UCSD-AML1 (cell line): Measurements from ENCODE around the gene PARD3.

ENCODE experiments used
- DNase-seq: peaks from one replicate; lab custom pipeline; 2025; ENCODE audit not compliant: unreplicated experiment; lab: John Stamatoyannopoulos, UW

Gene PARD3

DNA sequence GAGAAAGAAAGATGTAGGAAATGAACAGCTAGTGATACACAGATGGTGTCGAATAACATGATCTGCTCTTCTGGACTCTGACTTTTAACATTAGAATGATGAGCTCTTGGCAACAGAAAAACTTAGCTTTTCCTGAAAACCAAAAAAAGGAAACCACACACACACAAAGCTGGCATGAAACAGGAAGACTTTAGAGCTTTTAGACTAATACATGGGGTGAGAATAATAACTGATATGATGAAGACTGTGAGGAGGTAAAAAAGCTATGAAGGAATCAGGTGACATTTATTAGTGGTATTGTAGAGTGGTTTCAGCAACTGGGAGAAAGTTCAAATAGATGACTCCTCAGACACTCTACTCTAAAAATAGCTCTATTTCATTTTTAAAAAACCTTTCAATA, 491.9 kb downstream of the PARD3 start:
- DNase-seq = no peak

- no peak for DNase-seq
These were observed 494.8 kb downstream of the PARD3 start for GRCh38 chr10:34320265-34320664.

DNA sequence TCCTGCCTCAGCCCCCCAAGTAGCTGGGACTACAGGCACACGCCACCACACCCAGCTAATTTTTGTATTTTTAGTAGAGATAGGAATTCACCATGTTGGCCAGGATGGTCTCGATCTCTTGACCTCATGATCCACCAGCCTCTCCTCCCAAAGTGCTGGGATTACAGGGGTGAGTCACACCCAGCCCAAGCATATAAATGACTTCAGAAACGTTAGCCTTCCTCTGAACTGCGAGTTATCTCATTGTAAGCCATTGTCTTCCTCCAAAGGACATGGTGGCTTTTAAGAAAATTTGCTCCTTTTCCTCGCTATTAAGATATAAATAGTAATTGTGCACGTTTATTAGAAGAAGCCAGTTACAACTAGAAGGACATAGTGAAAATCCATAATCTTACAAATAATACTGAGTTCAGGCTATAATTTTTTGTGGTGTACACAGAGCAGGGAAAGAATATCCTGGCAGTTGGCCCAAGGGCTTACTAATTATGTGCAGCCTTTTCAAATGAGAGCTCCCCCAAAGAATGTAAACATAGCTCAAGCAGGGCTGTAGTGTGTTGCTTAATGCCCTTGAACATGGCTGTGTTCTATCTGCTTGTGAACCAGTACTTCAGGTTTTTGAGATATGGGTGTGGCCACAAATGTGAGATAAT, 495.8 kb downstream of the PARD3 start:
- DNase-seq = no peak

DNA sequence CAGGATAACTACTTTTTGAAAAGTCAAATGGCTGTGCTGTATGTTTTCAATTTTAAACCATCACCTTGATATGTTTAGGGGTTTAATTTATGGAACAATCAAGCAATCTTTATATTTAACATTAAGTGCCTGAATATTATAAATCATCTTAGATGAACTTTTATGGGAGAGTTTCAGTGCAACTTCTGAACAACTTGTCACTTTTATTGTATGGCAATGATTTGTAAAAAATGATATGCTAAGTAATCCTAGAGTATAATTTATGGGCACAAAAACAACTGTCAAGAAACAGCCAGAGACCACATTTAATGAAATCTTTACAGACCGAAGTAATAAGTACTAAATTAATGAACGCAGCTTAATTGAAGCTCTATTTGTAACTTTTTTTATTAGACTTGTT, 498.9 kb downstream of the PARD3 start:
- DNase-seq = no peak

- DNase-seq = no peak
These were observed 500.6 kb downstream of the PARD3 start for GRCh38 chr10:34314457-34314856.

- no peak for DNase-seq
These were observed 501.2 kb downstream of the PARD3 start for GRCh38 chr10:34313888-34314287.

DNA sequence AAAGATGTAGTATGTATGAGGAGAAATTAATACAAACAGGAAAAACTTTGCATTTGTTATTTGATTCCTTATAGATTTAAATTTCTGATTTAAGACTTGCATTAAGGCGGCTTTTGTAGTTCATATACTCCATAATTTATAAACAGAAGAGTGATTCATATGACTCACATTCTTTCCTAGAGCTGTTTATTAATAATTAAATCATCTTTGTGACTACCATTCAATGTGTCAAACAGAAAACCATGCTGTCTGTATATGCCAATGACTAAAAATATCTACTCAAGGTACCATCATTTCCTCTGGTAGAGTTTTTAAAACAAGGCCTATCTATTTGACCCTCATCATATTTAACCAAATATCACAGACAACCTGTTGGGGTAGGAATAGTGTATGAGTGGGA, 501.7 kb downstream of the PARD3 start:
- no peak for DNase-seq

DNA sequence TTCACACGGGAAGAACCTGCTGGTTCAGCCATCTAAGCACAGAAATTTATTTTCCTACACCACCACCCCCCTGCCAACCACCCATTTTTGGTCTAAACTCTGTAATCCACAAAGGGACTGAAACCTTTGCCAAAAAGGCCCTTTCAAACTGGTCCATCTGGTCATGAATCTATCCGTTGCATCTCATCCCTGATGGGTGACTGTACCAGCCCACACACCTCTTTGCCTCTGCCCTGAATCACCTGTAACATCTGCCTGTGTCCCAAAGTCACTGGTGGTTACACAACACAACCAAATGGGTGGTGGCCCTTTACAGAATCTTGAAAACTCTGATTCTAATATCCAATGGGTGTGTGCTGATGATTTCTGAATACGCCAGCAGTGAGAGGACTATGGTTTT, 503.4 kb downstream of the PARD3 start:
- no peak for DNase-seq

DNA sequence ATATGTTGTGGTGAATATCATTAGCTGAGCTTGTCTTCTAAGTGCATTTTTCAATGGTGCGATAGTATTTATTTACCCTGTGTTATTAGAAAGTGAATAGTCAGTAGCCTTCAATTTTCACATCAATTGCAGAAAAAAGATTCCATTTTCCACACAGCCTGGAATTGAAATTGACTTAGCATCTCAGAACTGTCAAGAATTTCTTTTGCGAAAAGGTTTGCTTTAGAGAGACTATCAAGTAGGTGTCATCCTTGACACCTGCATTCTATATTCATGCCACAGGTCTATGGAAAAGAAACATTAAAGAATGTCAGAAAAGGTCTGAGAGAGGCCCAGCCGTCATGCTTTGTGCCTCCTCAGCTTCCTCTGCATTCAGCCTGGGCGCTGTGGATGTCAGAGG, 504.9 kb downstream of the PARD3 start:
- no peak for DNase-seq

DNA sequence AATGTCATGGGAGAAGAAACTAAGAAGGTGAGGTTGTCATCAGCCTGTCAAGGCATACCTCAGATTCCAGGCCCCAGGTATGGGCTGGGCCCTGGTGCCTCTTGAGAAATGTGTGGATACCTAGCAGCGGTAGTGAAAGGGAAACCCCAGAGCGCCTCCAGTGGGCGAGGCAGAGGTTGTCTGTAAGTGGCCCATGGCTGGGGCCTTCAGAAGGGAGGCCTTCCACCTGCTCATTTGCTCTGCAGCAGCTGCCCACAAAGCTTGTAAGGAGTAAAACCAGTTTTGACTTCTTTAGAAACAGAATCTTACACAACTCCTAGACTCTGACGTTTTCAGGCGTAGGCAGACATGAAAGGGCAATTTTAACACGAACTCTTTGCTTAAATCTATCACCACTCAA, 509.9 kb downstream of the PARD3 start:
- DNase-seq = no peak

DNA sequence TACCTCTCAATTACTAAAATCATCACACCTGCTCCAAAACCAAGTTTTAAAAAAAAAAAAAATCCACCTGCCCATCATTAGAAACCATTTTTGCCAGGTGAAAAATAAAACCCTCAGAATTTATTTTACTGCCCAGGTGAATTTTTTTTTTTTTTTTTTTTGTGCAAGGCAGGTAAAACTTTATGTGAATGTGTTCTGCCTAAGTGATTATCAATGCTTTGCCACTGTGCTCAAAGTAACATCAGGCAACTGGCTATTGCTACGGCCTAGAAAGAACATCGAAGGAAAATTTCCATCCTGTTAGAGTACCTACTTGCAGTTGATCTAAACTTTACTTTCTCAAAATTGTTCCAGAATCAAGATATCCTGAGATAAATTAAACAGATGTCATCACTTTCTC, 512.1 kb downstream of the PARD3 start:
- no peak for DNase-seq

DNA sequence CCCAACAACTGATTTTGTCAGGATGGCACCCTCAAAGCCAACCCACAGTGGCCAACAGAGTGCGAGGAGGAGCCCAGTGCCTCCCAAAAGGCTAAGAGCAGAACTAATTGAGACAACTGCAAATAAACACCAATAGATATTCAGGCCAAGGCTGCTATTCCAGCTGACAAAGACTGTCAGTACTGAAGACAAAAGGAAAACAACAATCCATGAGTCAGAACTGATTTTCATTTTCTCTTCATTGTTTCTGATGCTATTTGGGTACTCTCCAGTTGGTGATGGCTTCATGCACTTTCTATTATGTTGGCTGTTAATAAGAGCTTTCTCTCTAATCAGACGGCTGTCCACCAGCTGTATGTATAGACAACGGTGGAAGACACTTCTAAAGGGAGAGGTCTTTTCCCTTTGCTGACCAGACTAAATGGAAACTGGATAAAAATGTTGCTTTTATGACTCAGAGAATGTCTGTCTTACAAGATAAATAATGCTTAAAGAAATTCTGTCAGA, 515.9 kb downstream of the PARD3 start:
- DNase-seq = no peak

GRCh38 chr10:34298346-34298818, 516.7 kb downstream of the PARD3 start:
- DNase-seq = no peak

DNA sequence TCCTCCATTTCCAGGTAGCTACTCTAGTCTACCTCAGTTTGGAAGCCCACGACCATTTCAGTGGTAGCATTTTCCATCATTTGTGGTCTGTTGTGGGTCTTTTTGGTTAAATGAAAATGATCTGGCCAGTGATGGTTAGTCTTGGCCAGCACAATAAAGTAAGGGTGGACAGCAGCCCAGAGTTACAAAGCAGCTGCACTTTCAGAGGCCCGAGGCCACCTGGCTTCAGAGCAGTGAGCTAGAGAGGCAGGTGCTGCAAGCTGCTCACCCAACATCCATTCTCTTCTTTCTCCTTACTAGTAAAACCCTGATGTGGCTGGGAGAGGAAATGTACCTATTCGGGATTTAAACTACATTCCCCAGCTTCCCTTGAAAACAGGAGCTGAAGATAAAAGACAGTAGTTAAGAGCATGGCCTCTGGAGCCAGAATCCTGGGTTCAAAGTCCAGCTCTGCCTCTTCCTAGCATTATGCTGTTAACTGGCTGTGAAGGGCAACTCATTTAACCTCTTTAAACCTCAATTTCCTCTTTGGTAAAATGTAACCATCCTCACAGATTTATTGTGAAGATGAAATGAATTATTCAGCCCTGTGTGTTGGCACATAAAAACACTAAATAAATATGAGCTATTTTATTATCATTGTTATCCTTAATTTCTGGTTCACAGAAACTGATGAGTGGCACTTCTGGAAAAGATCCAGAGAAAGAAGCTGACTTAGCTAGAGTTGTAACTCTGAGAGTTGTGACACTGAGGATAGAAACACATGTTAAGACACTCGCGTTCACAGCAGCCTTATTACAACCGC, 517.4 kb downstream of the PARD3 start:
- no peak for DNase-seq

DNA sequence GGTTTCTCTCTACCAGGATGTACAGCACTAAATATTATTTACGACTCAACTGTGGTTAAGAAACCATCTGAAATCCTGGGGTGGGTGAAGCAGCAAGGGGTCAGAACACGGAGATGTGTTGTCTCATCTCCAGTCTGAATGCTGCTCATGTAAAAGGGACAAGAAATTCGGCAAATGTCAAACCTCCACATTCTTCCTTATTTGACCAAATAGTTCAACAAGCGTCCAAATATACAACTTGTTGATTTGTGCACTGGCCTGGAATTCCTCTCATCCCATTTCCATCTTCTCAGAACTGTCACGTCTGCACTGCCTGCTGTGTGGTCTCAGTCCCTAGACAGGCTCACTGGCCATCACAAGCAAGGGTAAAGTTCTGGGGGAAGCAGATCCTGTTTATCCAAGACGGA, 520.0 kb downstream of the PARD3 start:
- DNase-seq = no peak

DNA sequence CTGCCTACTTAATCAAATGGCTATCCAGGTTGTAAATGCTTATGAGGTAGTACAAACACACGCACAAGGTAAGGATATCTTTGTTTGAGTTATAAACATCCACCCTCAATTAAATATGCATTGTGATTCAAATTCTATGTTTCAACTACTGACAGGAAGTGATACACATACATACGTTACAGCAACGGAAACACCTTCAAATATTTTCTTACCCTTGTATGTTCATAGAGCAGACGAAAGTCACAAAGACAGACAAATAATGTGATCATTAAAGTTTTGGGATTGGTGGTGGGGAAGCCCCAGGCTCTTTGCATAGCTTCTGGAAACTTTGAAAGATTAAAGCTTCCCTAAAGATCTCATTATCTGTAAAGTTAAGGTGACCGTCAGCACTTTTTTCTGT, 521.0 kb downstream of the PARD3 start:
- DNase-seq = no peak

DNA sequence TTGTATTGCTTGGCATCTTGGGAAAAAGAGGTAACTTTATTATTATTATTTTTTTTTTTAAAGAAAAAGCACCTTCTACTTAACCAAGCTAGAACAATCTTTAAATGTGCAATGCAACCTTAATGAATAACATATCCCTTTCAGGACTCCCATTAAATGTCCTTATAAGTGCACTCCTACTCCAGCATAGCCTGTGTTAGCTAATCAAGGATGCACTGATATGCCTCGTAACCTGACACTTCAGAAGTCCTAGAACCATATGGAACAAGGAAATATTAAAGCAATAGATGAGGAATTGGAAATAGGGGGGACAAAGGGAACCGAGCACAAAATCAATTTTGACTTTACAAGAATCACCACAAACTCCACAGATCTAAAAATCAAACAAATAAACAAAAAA, 522.4 kb downstream of the PARD3 start:
- DNase-seq = no peak

GRCh38 chr10:34292194-34292565, 522.9 kb downstream of the PARD3 start:
- DNase-seq = no peak

DNA sequence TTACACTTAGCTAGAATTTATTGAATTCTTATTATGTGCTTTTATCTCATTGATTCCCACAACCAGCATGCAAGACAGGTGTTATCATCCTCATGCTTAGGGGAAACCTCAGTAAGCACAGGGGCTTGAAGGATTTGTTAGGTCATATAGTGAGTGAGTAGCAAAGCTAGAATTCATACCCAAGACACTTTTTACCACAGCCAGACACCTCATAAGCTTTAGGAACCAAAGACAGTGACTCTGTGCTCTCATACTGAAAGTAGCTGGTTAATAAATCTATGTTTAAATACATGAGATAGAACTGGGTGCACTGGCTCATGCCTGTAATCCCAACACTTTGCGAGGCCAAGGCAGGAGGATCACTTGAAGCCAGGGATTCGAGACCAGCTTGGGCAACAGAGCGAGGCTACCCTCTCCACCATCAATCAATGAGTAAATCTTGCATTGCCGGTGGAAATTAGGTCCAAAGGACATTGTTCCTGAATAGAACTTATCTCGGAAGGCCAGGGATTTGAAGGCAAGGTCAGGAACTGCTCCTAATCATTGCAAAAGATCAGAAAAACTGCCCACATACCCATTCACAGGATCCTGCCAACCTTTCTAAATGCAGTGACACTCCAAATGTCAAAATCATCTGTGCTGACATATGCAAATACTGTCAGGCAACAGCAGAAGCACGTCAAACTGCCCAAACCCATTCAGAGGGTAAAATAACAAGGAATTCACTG, 523.5 kb downstream of the PARD3 start:
- no peak for DNase-seq

DNA sequence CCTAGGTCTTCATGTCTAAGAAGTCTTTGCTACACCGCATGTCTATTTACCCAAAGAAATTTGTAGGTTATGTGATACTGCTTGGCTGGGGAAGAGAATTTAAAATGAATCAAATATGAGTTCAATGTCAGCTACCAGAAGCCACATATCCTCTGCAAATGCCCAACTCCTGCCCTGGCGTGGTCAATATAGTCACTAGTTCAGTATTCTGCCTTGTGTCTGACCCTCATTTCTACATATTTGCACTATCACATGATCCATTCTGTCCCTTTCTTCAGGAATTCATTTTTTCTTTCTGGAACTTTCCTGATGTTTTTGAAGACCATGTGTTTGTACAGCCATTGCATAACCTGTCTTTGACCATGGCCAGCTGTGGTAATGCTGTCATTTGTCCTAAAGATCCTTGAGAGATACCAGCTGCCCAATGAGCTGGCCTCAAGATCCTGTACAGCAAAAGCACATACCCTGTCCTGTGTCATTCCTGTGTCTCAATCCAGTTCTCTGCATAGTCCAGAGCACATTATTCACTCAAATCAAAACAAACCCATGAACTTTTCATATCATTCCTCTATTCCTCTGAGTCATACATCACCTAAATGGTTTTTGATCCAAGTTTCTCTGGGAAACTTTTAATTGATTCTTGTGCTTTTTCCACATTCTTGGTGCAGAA, 524.5 kb downstream of the PARD3 start:
- no peak for DNase-seq

GRCh38 chr10:34288634-34289033, 526.5 kb downstream of the PARD3 start:
- DNase-seq = no peak
